Middle frontal gyrus (tissue), 1 donor: ENCODE data around the gene YBX1.
A peak's percentile ranks its signal among the peaks of the same experiment; 100 is the strongest.
"Not testable (repeated sequence)": the region's sequence is repeated elsewhere in the genome, so short reads cannot be mapped to it uniquely, and the experiment has no call there.

Experiments
- DNase-seq: peaks from one replicate; pipeline ENCODE4 v3.0.0-alpha.2; 2015; ENCODE audit warnings: low spot score; ENCODE audit errors: extremely low spot score

The YBX1 gene

GRCh38 chr1:42681741-42682483, at the start of gene YBX1:
YBX1 (plus strand) TSS chr1:42682418; CDS start chr1:42682566, 148 bp downstream.
- DNase-seq: peak; percentile 96

GRCh38 chr1:42639116-42639515, 43.1 kb upstream of the YBX1 start:
- DNase-seq: no peak

GRCh38 chr1:42646056-42646455, 36.2 kb upstream of the YBX1 start:
- no peak for DNase-seq

- DNase-seq: no peak
These were observed 25.0 kb upstream of the YBX1 start for GRCh38 chr1:42657201-42657600.

- peak; percentile 87 for DNase-seq
These were observed 24.0 kb upstream of the YBX1 start, which contains the start of gene PPIH for GRCh38 chr1:42657981-42658876. PPIH (plus strand) TSS chr1:42658423; CDS start chr1:42658447, 24 bp downstream.

- DNase-seq: no peak
These were observed 23.3 kb upstream of the YBX1 start for GRCh38 chr1:42658877-42659337.

GRCh38 chr1:42660907-42661500, 21.2 kb upstream of the YBX1 start:
- DNase-seq: no peak

- no peak for DNase-seq
These were observed 12.3 kb upstream of the YBX1 start for GRCh38 chr1:42669936-42670335.

GRCh38 chr1:42670425-42670824, 11.8 kb upstream of the YBX1 start:
- DNase-seq: no peak

- DNase-seq: no peak
These were observed 8.0 kb upstream of the YBX1 start for GRCh38 chr1:42674214-42674613.

- DNase-seq: no peak
These were observed 7.5 kb upstream of the YBX1 start for GRCh38 chr1:42674682-42675081.

- DNase-seq: no peak
These were observed 6.8 kb upstream of the YBX1 start for GRCh38 chr1:42675467-42675866.

GRCh38 chr1:42676534-42677087, 5.6 kb upstream of the YBX1 start:
- no peak for DNase-seq

- no peak for DNase-seq
These were observed 2.7 kb upstream of the YBX1 start for GRCh38 chr1:42679364-42679983.

GRCh38 chr1:42680055-42680454, 2.2 kb upstream of the YBX1 start:
- DNase-seq: no peak

- peak; percentile 6 for DNase-seq
These were observed 1.1 kb upstream of the YBX1 start for GRCh38 chr1:42680921-42681683.

- not testable (repeated sequence) for DNase-seq
These were observed 193 bp downstream of the YBX1 start for GRCh38 chr1:42682484-42682738.

GRCh38 chr1:42682739-42683531, 717 bp downstream of the YBX1 start:
- DNase-seq: peak; percentile 7

- no peak for DNase-seq
These were observed 1.9 kb downstream of the YBX1 start for GRCh38 chr1:42684139-42684538.

- no peak for DNase-seq
These were observed 4.2 kb downstream of the YBX1 start for GRCh38 chr1:42686418-42686817.
